ENCODE measurements around the gene MISP.
"Not testable (repeated sequence)": the region's sequence is repeated elsewhere in the genome, so short reads cannot be mapped to it uniquely, and the experiment has no call there.

Gene MISP

DNA sequence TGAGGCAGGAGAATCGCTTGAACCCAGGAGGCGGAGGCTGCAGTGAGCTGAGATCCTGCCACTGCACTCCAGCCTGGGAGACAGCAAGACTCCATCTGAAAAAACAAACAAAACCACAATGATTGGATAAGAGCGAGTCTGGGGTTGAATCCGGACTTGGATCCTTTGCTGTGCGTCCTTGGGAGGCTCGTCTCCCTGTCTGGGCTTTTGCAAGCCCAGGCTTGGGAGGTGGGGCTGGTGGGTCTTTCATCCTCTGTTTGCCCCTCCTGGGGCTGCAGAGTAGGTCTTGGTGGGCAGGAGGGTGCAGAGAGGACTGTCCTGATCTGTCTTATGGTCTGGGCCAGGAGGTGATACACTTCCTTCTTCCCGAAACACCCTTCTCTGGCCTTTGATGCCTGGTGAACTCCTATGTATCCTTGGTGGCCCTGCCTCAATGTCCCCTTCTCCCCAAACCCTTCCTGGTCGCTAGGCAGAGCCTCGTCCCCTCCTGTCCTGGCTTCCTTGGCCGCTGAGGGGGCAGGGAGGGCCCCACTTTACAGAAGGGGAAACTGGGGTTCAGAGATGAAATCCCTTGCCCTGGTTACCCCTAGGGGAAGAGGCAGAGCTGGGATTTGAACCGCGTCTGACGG lies 25.3 kb upstream of the MISP start:
- DNase-seq (ENCODE audit: low spot score) = no peak

DNA sequence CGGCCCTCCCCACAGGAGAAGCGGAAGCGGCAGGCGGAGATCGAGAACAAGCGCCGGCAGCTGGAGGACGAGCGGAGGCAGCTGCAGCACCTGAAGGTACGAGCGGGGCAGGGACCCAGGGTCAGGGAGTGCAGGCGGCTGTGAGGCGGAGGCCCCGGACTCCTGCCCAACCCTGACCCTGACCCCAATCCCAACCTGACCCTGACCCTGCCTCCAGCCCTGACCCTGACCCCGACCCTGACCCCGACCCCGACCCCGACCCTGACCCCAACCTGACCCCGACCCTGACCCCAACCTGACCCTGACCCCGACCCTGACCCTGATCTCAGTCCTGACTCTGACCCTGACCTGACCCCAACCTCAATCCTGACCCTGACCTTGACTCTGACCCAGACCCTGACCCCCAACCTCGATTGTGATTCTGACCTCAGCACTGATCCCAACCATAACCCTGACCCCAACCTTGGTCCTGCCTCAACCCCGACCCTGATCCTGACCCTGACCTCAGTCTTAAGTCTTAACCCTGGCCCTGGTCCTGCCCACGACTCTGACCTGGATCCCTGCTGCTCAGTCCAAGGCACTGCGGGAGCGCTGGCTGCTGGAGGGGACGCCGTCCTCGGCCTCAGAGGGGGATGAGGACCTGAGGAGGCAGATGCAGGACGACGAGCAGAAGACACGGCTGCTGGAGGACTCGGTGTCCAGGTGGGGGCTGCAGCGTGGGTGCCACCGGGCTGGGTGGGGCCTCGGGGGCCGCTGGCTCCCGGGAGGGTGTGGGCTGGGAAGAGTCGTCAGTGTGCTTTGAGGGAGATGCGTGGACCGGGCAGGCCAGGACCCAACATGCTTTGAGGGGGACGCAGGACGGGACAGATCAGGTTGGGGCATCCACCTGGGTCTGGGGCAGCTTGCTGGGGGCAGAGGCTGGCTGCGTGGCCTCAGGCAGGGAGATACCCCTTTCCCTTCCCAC lies 23.6 kb upstream of the MISP start:
- no peak for DNase-seq (ENCODE audit: low spot score)

- no peak for DNase-seq (ENCODE audit: low spot score)
Measured at GRCh38 chr19:728011-728410, 22.9 kb upstream of the MISP start.

GRCh38 chr19:729564-729963 lies 21.3 kb upstream of the MISP start:
- DNase-seq (ENCODE audit: low spot score) = not testable (repeated sequence)

GRCh38 chr19:729965-730668 lies 20.8 kb upstream of the MISP start:
- DNase-seq (ENCODE audit: low spot score) = no peak

DNA sequence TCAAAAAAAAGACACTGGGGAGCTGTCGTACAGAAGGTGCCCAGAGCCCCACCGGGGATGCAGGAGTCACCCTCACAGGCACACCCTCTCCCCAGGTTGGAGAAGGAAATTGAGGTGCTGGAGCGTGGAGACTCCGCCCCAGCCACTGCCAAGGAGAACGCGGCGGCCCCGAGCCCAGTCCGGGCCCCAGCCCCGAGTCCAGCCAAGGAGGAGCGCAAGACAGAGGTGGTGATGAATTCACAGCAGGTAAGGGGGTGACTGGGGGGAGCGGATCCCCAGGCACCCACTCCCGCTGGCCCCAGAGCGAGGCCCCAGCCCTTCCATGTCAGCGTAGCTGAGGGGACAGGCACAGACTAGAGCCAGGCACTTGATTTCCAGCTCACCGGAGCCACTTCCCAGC lies 19.9 kb upstream of the MISP start:
- no peak for DNase-seq (ENCODE audit: low spot score)

GRCh38 chr19:732148-733069 lies 18.5 kb upstream of the MISP start:
- DNase-seq (ENCODE audit: low spot score) = no peak

- no peak for DNase-seq (ENCODE audit: low spot score)
Measured at GRCh38 chr19:734716-735115, 16.2 kb upstream of the MISP start.

DNA sequence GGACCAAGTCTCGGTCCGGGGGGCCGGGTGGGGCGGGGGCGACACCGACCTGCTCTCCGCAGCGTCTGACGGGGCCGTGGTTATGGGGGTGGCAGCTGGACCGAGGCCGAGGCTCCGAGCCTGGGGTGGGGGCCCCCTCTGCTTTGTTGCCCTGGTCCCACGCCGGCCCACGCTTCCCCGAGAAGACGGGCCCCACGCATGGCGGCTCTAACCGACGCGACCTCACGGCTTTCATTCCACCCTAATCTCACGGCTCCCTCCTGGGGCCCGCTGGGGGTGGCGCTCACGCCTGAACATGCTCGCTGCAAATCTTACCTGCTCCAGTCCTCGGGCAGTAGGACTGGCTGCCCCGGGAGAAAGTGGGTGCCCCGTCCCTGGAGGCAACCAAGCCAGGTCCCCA lies 14.8 kb upstream of the MISP start:
- no peak for DNase-seq (ENCODE audit: low spot score)

DNA sequence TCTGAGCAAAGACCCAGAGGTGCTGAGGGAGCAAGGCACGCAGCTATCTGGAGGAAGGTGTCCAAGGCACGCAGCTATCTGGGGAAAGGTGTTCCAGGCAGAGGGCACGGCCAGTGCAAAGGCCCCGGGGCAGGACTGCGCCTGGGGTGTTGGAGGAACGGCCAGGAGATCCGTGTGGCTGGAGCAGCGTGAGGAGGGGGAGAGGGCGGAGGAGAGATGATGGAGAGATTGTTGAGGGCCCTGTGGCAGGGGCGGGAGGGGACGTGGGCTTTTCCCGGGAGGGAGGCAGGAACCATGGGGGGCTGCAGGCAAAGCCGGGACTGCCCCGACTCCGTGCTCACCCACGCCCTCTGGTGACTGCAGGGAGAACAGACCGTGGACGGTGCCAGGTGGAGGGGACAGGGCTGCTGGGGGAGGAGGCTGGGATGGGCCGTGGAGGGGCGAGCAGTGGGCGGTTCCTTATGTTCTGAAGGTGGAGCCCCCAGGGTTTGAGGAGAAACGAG lies 13.3 kb upstream of the MISP start:
- DNase-seq (ENCODE audit: low spot score) = peak; percentile 82

- no peak for DNase-seq (ENCODE audit: low spot score)
Measured at GRCh38 chr19:738509-739128, 12.3 kb upstream of the MISP start.

GRCh38 chr19:739998-740715 lies 10.8 kb upstream of the MISP start:
- DNase-seq (ENCODE audit: low spot score) = no peak

DNA sequence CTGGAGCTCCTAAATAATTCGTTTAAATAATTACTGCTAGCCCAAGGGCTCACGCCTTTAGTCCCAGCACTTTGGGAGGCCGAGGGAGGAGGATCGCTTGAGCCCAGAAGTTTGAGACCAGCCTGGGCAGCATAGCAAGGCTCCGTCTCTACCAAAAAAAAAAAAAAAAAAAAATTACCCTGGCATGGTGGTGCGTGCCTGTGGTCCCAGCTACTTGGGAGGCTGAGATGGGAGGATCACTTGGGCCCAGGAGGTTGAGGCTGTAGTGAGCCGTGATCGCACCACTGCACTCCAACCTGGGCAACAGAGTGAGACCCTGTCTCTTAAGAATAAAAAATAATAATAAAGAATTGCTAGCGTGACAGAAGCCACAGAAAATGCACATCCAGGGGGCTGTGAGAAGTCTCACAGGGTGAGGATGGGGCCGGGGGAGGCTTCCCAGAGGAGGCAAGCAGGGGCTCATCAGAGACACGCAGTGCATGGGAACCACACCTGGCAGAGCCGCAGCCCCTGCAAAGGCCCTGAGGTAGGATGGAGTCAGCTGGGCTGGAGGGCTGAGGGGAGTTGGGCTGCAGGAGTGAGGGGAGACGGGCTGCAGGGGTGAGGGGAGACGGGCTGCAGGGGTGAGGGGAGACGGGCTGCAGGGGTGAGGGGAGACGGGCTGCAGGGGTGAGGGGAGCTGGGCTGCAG lies 10.0 kb upstream of the MISP start:
- DNase-seq (ENCODE audit: low spot score) = not testable (repeated sequence)

DNA sequence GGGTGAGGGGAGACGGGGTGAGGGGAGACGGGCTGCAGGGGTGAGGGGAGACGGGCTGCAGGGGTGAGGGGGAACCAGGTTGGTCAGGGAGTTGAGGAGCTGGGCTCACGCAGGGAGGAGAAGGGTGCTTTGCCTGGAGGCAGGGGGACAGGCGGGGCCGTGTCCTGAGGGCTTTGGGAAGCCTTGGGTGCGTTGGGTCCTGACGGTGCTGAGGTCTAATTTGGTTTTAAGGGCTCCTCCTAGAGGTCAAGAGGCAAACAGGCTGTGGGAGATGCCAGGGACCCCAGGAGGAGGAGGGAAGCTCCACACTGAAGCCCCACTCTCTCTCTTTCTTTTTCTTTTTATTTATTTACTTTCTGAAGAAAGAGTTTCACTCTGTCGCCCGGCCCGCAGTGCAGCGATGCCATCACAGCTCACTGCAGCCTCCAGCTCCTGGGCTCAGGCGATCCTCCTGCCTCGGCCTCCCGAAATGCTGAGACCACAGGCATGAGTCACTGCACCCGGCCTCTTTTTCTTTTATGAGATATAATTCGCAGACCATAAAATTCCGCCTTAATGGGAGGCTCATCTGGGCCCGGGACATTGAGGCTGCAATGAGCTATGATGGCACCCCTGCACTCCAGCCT lies 9.3 kb upstream of the MISP start:
- peak; percentile 68 for DNase-seq (ENCODE audit: low spot score)

DNA sequence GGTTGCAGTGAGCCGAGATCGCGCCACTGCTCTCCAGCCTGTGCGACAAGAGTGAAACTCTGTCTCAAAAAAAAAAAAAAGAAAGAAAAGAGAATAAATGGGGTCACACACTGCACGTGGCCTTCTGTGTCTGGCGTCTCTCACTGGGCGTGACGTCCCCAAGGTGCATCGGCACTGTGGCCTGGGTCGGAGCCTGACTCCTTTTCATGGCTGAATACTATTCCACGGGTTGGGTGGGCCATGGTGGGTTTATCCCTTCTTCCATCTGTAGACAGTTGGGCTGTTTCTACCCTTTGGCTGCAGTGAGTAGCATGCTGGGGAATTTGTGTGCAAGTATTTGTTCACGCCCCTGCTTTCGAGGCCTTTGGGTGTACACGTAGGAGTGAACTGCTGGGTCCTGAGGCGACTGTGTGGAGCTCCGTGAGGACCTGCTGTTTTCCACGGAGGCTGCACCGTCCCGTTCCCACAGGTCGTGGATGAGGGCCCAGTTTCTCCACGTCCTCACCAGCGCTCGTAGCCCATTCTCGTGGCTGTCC lies 8.3 kb upstream of the MISP start:
- no peak for DNase-seq (ENCODE audit: low spot score)

DNA sequence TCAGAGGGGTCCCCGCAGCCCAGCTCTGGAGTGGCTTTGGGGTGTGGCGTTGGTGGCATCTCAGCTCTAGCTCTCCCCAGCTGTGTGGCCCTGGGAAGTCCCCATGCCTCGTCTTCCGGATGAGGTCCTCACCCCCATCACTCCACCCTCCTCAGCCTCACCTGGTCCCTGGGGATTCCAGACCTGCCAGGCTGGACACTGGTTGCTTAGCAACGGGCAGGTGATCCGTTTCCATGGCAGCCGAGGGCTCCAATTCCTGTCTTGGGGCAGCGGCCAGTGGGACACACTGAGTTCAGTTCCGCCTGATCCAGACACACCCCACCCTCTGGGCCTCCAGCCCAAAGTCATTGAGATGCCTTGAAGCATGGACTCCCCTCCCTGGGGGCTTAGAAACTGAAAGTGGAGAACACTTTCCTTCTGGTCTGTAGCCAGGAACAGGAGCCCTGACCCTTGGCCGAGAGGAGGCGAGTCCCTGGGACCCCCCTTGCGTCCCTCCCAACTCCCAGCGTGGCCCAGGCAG lies 7.7 kb upstream of the MISP start:
- DNase-seq (ENCODE audit: low spot score) = no peak

- DNase-seq (ENCODE audit: low spot score) = not testable (repeated sequence)
Measured at GRCh38 chr19:745138-745537, 5.8 kb upstream of the MISP start.

DNA sequence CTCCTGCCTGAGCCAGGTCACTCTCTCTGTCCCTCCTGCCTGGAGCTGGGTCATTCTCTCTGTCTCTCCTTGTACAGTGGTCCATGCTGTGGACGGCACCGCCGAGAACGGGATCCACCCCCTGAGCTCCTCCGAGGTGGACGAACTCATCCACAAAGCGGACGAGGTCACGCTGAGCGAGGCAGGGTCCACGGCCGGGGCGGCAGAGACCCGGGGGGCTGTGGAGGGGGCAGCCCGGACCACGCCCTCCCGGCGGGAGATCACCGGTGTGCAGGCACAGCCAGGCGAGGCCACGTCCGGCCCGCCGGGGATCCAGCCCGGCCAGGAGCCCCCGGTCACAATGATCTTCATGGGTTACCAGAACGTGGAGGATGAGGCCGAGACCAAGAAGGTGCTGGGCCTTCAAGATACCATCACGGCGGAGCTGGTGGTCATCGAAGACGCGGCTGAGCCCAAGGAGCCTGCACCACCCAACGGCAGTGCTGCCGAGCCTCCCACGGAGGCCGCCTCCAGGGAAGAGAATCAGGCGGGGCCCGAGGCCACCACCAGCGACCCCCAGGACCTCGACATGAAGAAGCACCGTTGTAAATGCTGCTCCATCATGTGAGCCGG lies 4.6 kb upstream of the MISP start:
- no peak for DNase-seq (ENCODE audit: low spot score)

Data from germinal center (tissue), 1 donor.